H9 (cell line): ENCODE measurements around the gene MMP15. TPM values are rescaled to one million over a fixed set of nuclear protein-coding genes. Genes with fewer than 3 reads are reported as not detected.

Experiments
- DNase-seq: peaks from one replicate; pipeline ENCODE4 v3.0.0-alpha.2; 2017
- H2AFZ ChIP-seq: one replicate; pipeline ENCODE4 v1.6.1; 2013; ENCODE audit warnings: mild to moderate bottlenecking, low read length, control low read depth, moderate library complexity
- H2AK5ac ChIP-seq: 2 replicates; pipeline ENCODE4 v1.6.1; 2013; ENCODE audit warnings: low read length, control low read depth, mixed read lengths; ENCODE audit not compliant: insufficient read length
- H2BK120ac ChIP-seq: one replicate; pipeline ENCODE4 v1.6.1; 2013; ENCODE audit warnings: low read depth, mild to moderate bottlenecking, low read length, control low read depth, inconsistent platforms; ENCODE audit not compliant: poor library complexity, severe bottlenecking
- H2BK12ac ChIP-seq: 2 replicates; pipeline ENCODE4 v1.6.1; 2013; ENCODE audit warnings: low read length, control low read depth, mixed read lengths, low read depth; ENCODE audit not compliant: insufficient read length
- H2BK15ac ChIP-seq: 2 replicates; pipeline ENCODE4 v1.6.1; 2013; ENCODE audit warnings: low read depth, low read length, control low read depth
- H2BK20ac ChIP-seq: one replicate; pipeline ENCODE4 v1.6.1; 2013; ENCODE audit warnings: low read depth, mild to moderate bottlenecking, low read length, control low read depth, inconsistent platforms; ENCODE audit not compliant: poor library complexity, severe bottlenecking
- H2BK5ac ChIP-seq: 2 replicates; pipeline ENCODE4 v1.6.1; 2013; ENCODE audit warnings: low read length, control low read depth, mixed read lengths; ENCODE audit not compliant: insufficient read length
- H3K14ac ChIP-seq: 2 replicates; pipeline ENCODE4 v1.6.1; 2013; ENCODE audit warnings: low read length, control low read depth; ENCODE audit not compliant: insufficient read depth
- H3K18ac ChIP-seq: 2 replicates; pipeline ENCODE4 v1.6.1; 2013; ENCODE audit warnings: low read depth, mild to moderate bottlenecking, mixed read lengths, low read length, control low read depth; ENCODE audit not compliant: insufficient read length
- H3K23ac ChIP-seq: 2 replicates; pipeline ENCODE4 v1.6.1; 2013; ENCODE audit warnings: low read length, control low read depth, mixed read lengths, low read depth; ENCODE audit not compliant: insufficient read length
- H3K23me2 ChIP-seq: 2 replicates; pipeline ENCODE4 v1.6.1; 2013; ENCODE audit warnings: low read depth, mild to moderate bottlenecking, mixed read lengths, low read length, control low read depth; ENCODE audit not compliant: insufficient read length, poor library complexity, severe bottlenecking
- H3K27ac ChIP-seq: 2 replicates; pipeline ENCODE4 v1.5.1; 2013; ENCODE audit warnings: low read length, control low read depth, mixed read lengths, low read depth; ENCODE audit not compliant: insufficient read length
- H3K27me3 ChIP-seq: 2 replicates; pipeline ENCODE4 v1.6.1; 2013; ENCODE audit warnings: low read length, control low read depth, inconsistent platforms; ENCODE audit not compliant: insufficient read depth
- H3K4ac ChIP-seq: 2 replicates; pipeline ENCODE4 v1.6.1; 2013; ENCODE audit warnings: low read depth, mild to moderate bottlenecking, control low read depth, inconsistent platforms, low read length, moderate library complexity
- H3K4me1 ChIP-seq: 2 replicates; pipeline ENCODE4 v1.6.1; 2013; ENCODE audit warnings: low read length, control low read depth, inconsistent platforms; ENCODE audit not compliant: insufficient read depth
- H3K4me2 ChIP-seq: 2 replicates; pipeline ENCODE4 v1.6.1; 2013; ENCODE audit warnings: low read length, control low read depth, mixed read lengths; ENCODE audit not compliant: insufficient read length, insufficient read depth
- H3K56ac ChIP-seq: 2 replicates; pipeline ENCODE4 v1.6.1; 2013; ENCODE audit warnings: low read depth, mild to moderate bottlenecking, mixed read lengths, low read length, control low read depth; ENCODE audit not compliant: insufficient read length
- H3K79me1 ChIP-seq: 2 replicates; pipeline ENCODE4 v1.6.1; 2013; ENCODE audit warnings: low read depth, mild to moderate bottlenecking, moderate library complexity, low read length, control low read depth, inconsistent platforms; ENCODE audit not compliant: insufficient read depth, poor library complexity, severe bottlenecking
- H3K79me2 ChIP-seq: 2 replicates; pipeline ENCODE4 v1.6.1; 2013; ENCODE audit warnings: low read length, control low read depth, inconsistent platforms; ENCODE audit not compliant: insufficient read depth
- H3K9ac ChIP-seq: 2 replicates; pipeline ENCODE4 v1.6.1; 2013; ENCODE audit warnings: low read length, control low read depth, mixed read lengths; ENCODE audit not compliant: insufficient read length; ENCODE audit errors: extremely low read depth
- H3K9me3 ChIP-seq: one replicate; pipeline ENCODE4 v1.6.1; 2013; ENCODE audit warnings: low read depth, low read length, inconsistent platforms; ENCODE audit not compliant: control insufficient read depth
- H3T11ph ChIP-seq: one replicate; pipeline ENCODE4 v1.6.1; 2013; ENCODE audit warnings: mild to moderate bottlenecking, low read length, control low read depth, inconsistent platforms
- H4K20me1 ChIP-seq: one replicate; pipeline ENCODE4 v1.6.1; 2013; ENCODE audit not compliant: control insufficient read depth, insufficient read length, insufficient read depth
- H4K5ac ChIP-seq: 2 replicates; pipeline ENCODE4 v1.6.1; 2013; ENCODE audit warnings: low read depth, mild to moderate bottlenecking, mixed read lengths, low read length, control low read depth; ENCODE audit not compliant: insufficient read length
- H4K8ac ChIP-seq: replicated peaks from 2 replicates; pipeline ENCODE4 v1.6.1; 2013; ENCODE audit warnings: low read length, control low read depth, mixed read lengths, low read depth; ENCODE audit not compliant: insufficient read length
- H4K91ac ChIP-seq: 2 replicates; pipeline ENCODE4 v1.6.1; 2013; ENCODE audit warnings: low read depth, mild to moderate bottlenecking, moderate library complexity, mixed read lengths, low read length, control low read depth; ENCODE audit not compliant: insufficient read length
- H3K27ac Mint-ChIP-seq, 3 experiments: 2 replicates in 2 of 3; 3 replicates in 1 of 3; pipeline ENCODE4 v1.8.0; 2020 to 2021; ENCODE audit warnings: mixed read lengths in 3 of 3, mild to moderate bottlenecking in 1 of 3, moderate library complexity in 1 of 3
- H3K27me3 Mint-ChIP-seq: 2 replicates; pipeline ENCODE4 v1.8.0; 2021; ENCODE audit warnings: low read depth, mild to moderate bottlenecking, moderate library complexity, mixed read lengths
- H3K36me3 Mint-ChIP-seq, 3 experiments: 2 replicates in 2 of 3; 3 replicates in 1 of 3; pipeline ENCODE4 v1.8.0; 2020 to 2021; ENCODE audit warnings: low read depth in 3 of 3, mixed read lengths in 3 of 3; ENCODE audit not compliant: insufficient read depth in 1 of 3
- H3K4me1 Mint-ChIP-seq, 2 experiments: 2 replicates each; pipeline ENCODE4 v1.8.0; 2020; ENCODE audit warnings: mixed read lengths in 2 of 2
- H3K4me3 Mint-ChIP-seq, 2 experiments: 2 replicates in 1 of 2; 3 replicates in 1 of 2; pipeline ENCODE4 v1.8.0; 2020 to 2021; ENCODE audit warnings: mild to moderate bottlenecking in 2 of 2, mixed read lengths in 2 of 2, moderate library complexity in 1 of 2
- H3K9me3 Mint-ChIP-seq, 2 experiments: 2 replicates in 1 of 2; 3 replicates in 1 of 2; pipeline ENCODE4 v1.8.0; 2020; ENCODE audit warnings: mild to moderate bottlenecking in 2 of 2, mixed read lengths in 2 of 2, moderate library complexity in 1 of 2
- WGBS: extraction: QIAGEN DNeasy Blood & Tissue Kit; methylation state at CpG from one replicate; pipeline ENCODE4 v1.1.7; 2013; ENCODE audit warnings: missing lambda C conversion rate, low lambda C conversion rate, mixed read lengths; ENCODE audit not compliant: insufficient read length; ENCODE audit errors: extremely low coverage; 5-methylcytosine and 5-hydroxymethylcytosine counted together
- total RNA-seq: library from RNA; stranded (reverse); gene quantifications from 2 replicates; pipeline ENCODE4 v1.2.1, GENCODE V29; 2021
- TF ChIP-seq, protein P1 (sequence below): fragments of 200-600 bp; sonication (generic); conservative IDR thresholded peaks from 3 replicates; pipeline ENCODE4 v1.8.0; 2021; ENCODE audit warnings: antibody characterized with exemption, mild to moderate bottlenecking

Gene MMP15
- total RNA-seq, 1 experiment from 2014 or later = 32.9 TPM

DNA sequence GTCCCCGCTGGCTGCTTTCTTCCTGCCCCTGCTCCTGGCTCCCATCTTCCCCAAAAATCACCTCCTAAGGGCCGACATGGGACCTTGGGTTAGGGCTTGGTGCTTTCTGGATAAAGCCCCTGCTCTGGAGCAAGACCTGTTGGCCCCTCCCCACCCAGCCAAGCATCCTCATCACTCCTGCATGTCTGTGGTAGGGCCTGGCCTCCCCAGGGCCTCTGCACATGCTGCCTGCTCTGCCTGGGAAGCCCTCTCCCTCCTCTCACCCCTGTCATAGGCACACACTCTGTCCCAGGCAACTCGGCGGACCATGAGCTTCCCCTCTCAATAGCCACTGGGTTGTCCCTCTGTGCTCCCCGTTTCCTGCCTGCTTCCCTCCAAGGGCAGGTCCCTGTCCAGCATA lies 68.5 kb downstream of the MMP15 start:
- H2AK5ac ChIP-seq = no peak overlapping the region
- H3K9me3 ChIP-seq = no peaks in the 10 kb centered on the region
- no peak overlapping the region for H3T11ph ChIP-seq
- H2BK120ac ChIP-seq = no peak overlapping the region
- H3K18ac ChIP-seq = no peak overlapping the region
- H2BK12ac ChIP-seq = no peak overlapping the region
- H3K4me1 ChIP-seq = no peaks in the 10 kb centered on the region
- no peak overlapping the region for H2BK20ac ChIP-seq
- no peak overlapping the region; a peak in 1 of 7 replicates for H3K27ac Mint-ChIP-seq
- no peak overlapping the region for H3K4me2 ChIP-seq
- H3K27me3 Mint-ChIP-seq = peaks cover 9% of the 10 kb centered on the region
- no peaks in the 10 kb centered on the region for H3K36me3 Mint-ChIP-seq
- H4K91ac ChIP-seq = no peak overlapping the region
- TF ChIP-seq, protein P1, sequence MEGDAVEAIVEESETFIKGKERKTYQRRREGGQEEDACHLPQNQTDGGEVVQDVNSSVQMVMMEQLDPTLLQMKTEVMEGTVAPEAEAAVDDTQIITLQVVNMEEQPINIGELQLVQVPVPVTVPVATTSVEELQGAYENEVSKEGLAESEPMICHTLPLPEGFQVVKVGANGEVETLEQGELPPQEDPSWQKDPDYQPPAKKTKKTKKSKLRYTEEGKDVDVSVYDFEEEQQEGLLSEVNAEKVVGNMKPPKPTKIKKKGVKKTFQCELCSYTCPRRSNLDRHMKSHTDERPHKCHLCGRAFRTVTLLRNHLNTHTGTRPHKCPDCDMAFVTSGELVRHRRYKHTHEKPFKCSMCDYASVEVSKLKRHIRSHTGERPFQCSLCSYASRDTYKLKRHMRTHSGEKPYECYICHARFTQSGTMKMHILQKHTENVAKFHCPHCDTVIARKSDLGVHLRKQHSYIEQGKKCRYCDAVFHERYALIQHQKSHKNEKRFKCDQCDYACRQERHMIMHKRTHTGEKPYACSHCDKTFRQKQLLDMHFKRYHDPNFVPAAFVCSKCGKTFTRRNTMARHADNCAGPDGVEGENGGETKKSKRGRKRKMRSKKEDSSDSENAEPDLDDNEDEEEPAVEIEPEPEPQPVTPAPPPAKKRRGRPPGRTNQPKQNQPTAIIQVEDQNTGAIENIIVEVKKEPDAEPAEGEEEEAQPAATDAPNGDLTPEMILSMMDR = no peak
- no peaks in the 10 kb centered on the region for H3K79me2 ChIP-seq
- H2BK5ac ChIP-seq = no peak overlapping the region
- no peaks in the 10 kb centered on the region for H3K79me1 ChIP-seq
- peaks cover 2% of the 10 kb centered on the region for H3K23me2 ChIP-seq
- no peaks in the 10 kb centered on the region for H3K27me3 ChIP-seq
- no peak overlapping the region; the same call in 1 of the 2 replicates for H3K14ac ChIP-seq
- H2AFZ ChIP-seq = no peak overlapping the region
- no peaks in the 10 kb centered on the region for H3K9me3 Mint-ChIP-seq
- no peak overlapping the region for H3K56ac ChIP-seq
- no peak overlapping the region for H2BK15ac ChIP-seq
- DNase-seq = no peak
- no peaks in the 10 kb centered on the region for H4K20me1 ChIP-seq
- no peak overlapping the region for H3K9ac ChIP-seq
- no peak overlapping the region for H3K23ac ChIP-seq
- no peak overlapping the region for H4K8ac ChIP-seq
- H4K5ac ChIP-seq = no peak overlapping the region
- H3K4ac ChIP-seq = no peak overlapping the region
- no CpG with 5 or more reads among the region's 5 CpGs for whole genome bisulfite sequencing
- peaks cover 16 to 21% of the 10 kb centered on the region in 2 experiments for H3K4me1 Mint-ChIP-seq
- H3K27ac ChIP-seq = no peak overlapping the region
- no peak overlapping the region for H3K4me3 Mint-ChIP-seq
